B cell (primary cell): ENCODE data around the gene MAML2. TPM values are rescaled to one million over a fixed set of nuclear protein-coding genes. Genes with fewer than 3 reads are reported as not detected.

Source experiments
- ATAC-seq: fragments of 200-7000 bp; cut with Tn5 transposase; one replicate; pipeline ENCODE4 v1.10.0; 2021; ENCODE audit warnings: low read depth, mild to moderate bottlenecking, moderate number of reproducible peaks, moderate library complexity
- CTCF ChIA-PET: fragments of 350-600 bp; sonication (Branson Sonifier 250); formaldehyde crosslinking; loops from one replicate; lab custom pipeline; 2021; ENCODE audit warnings: antibody characterized with exemption, inconsistent platforms; lab: Charles Lee
- POLR2A ChIA-PET: fragments of 350-600 bp; sonication (Branson Sonifier 250); formaldehyde crosslinking; loops from one replicate; lab custom pipeline; 2021; ENCODE audit warnings: antibody characterized with exemption; lab: Charles Lee
- DNase-seq: peaks from one replicate; pipeline ENCODE4 v3.0.0; 2013
- H2AFZ ChIP-seq: 2 replicates; pipeline ENCODE4 v1.6.1; 2012; ENCODE audit warnings: mild to moderate bottlenecking, low read depth, low read length; ENCODE audit not compliant: insufficient read depth, poor library complexity, severe bottlenecking
- H3K27ac ChIP-seq, 2 donors: 1 replicate in 1 of 2; 2 replicates in 1 of 2; pipeline ENCODE4 v1.5.1; 2012 to 2013; ENCODE audit warnings: low read length in 2 of 2, mild to moderate bottlenecking in 2 of 2, moderate library complexity in 1 of 2
- H3K27me3 ChIP-seq, 4 experiments: fragments of 200-600 bp in 1 of 4; sonication (generic) in 1 of 4; replicated peaks in 1 of 4; 1 replicate in 2 of 4; 2 replicates in 2 of 4; pipeline versions ENCODE4 v1.6.1 to v1.7.0; 2013 to 2016; ENCODE audit warnings: low read length in 3 of 4, mild to moderate bottlenecking in 2 of 4, mixed read lengths in 1 of 4, moderate library complexity in 1 of 4; ENCODE audit not compliant: insufficient read depth in 4 of 4, control insufficient read depth in 3 of 4; ENCODE audit errors: control extremely low read depth in 1 of 4
- H3K36me3 ChIP-seq, 2 experiments: replicated peaks in 1 of 2; 1 replicate in 1 of 2; 2 replicates in 1 of 2; pipeline versions ENCODE4 v1.6.1 to v1.7.1; 2013; ENCODE audit warnings: low read length in 1 of 2; ENCODE audit not compliant: insufficient read depth in 2 of 2, control insufficient read depth in 1 of 2; ENCODE audit errors: control extremely low read depth in 1 of 2, extremely low read depth in 1 of 2
- H3K4me1 ChIP-seq, 2 donors: fragments of 200-600 bp in 1 of 2; sonication (generic) in 1 of 2; 1 replicate in 1 of 2; 2 replicates in 1 of 2; pipeline versions ENCODE4 v1.5.1 to v1.6.1; 2013 to 2017; ENCODE audit warnings: low read length in 2 of 2; ENCODE audit not compliant: control insufficient read depth in 2 of 2, insufficient read depth in 2 of 2
- H3K4me2 ChIP-seq: replicated peaks from 2 replicates; pipeline ENCODE3; 2012; ENCODE audit warnings: mild to moderate bottlenecking, low read depth, low read length; ENCODE audit not compliant: poor library complexity, severe bottlenecking
- H3K4me3 ChIP-seq, 5 experiments: fragments of 200-600 bp in 1 of 5; sonication (generic) in 1 of 5; 1 replicate in 3 of 5; 2 replicates in 2 of 5; pipeline versions ENCODE4 v1.5.1 to v1.7.0; 2011 to 2016; ENCODE audit warnings: low read length in 4 of 5, mild to moderate bottlenecking in 4 of 5, low read depth in 2 of 5, control low read depth in 1 of 5, moderate library complexity in 1 of 5; ENCODE audit not compliant: insufficient read depth in 1 of 5; ENCODE audit errors: control extremely low read depth in 1 of 5, extremely low read depth in 1 of 5
- H3K79me2 ChIP-seq: fragments of 200-600 bp; sonication (generic); one replicate; pipeline ENCODE4 v1.6.0; 2016; ENCODE audit warnings: low read length; ENCODE audit not compliant: control insufficient read depth, insufficient read depth
- H3K9ac ChIP-seq: fragments of 200-600 bp; sonication (generic); 2 replicates; pipeline ENCODE4 v1.6.1; 2017; ENCODE audit warnings: mild to moderate bottlenecking, low read length, moderate library complexity
- H3K9me3 ChIP-seq, 3 donors: one replicate each; pipeline versions ENCODE4 v1.6.1 to v1.7.1; 2013; ENCODE audit warnings: low read length in 2 of 3; ENCODE audit not compliant: control insufficient read depth in 2 of 3, insufficient read depth in 1 of 3; ENCODE audit errors: control extremely low read depth in 1 of 3
- H4K20me1 ChIP-seq: 2 replicates; pipeline ENCODE4 v1.6.0; 2012; ENCODE audit warnings: mild to moderate bottlenecking, low read length; ENCODE audit not compliant: insufficient read depth, control insufficient read depth, poor library complexity, severe bottlenecking
- H3K27ac Mint-ChIP-seq: one replicate; pipeline ENCODE4 v1.8.0; 2021; ENCODE audit warnings: mixed read lengths
- H3K27me3 Mint-ChIP-seq: one replicate; pipeline ENCODE4 v1.8.0; 2021; ENCODE audit warnings: mixed read lengths
- H3K4me1 Mint-ChIP-seq: one replicate; pipeline ENCODE4 v1.8.0; 2021; ENCODE audit warnings: mixed read lengths
- H3K4me3 Mint-ChIP-seq: one replicate; pipeline ENCODE4 v1.8.0; 2021; ENCODE audit warnings: mixed read lengths
- H3K9me3 Mint-ChIP-seq: one replicate; pipeline ENCODE4 v1.8.0; 2022; ENCODE audit warnings: mixed read lengths; ENCODE audit not compliant: insufficient read depth
- CTCF ChIP-seq: fragments of 200-600 bp; IDR thresholded peaks from one replicate; pipeline ENCODE4 v1.8.0; 2022; ENCODE audit warnings: antibody characterized with exemption, mild to moderate bottlenecking
- EZH2 ChIP-seq: IDR thresholded peaks from 2 replicates; pipeline ENCODE4 v1.6.1; 2012; ENCODE audit warnings: borderline replicate concordance, low read depth, mild to moderate bottlenecking, moderate library complexity, low read length; ENCODE audit not compliant: insufficient read depth, poor library complexity, severe bottlenecking
- WGBS: methylation state at CpG from one replicate; pipeline ENCODE4 v1.1.5; 2013; ENCODE audit warnings: missing lambda C conversion rate; ENCODE audit not compliant: insufficient coverage; 5-methylcytosine and 5-hydroxymethylcytosine counted together
- intact Hi-C: fragments of 100-400 bp; cut with micrococcal nuclease; formaldehyde crosslinking; loops from one replicate; pipeline ENCODE4 v1.10.0; 2022
- polyA plus RNA-seq: library from polyadenylated mRNA; depleted of rRNA; stranded (reverse); fragments of >200 nt; gene quantifications from 2 replicates; pipeline ENCODE4 v1.2.3, GENCODE V29; 2012
- total RNA-seq, 2 donors: library from RNA; stranded (reverse); fragments of 120-200 nt in 1 of 2; gene quantifications; 1 replicate in 1 of 2; 2 replicates in 1 of 2; pipeline versions ENCODE4 v1.2.3 to v1.2.4, GENCODE V29; 2013 to 2022

Gene MAML2
- total and polyA plus RNA-seq, 2 donors (not counting 1 experiment from before 2014, with no cell fraction given), result 10.7 to 26.4 TPM

GRCh38 chr11:96178887-96179279, 164.1 kb downstream of the MAML2 start:
- WGBS, result 100% methylated on average over 5 of the region's 6 CpGs
- H3K9ac ChIP-seq, result no peak overlapping the region
- H3K4me2 ChIP-seq, result no peak overlapping the region
- ChIA-PET CTCF (no interaction called here), POLR2A (no interaction called here)
- no peaks in the 10 kb centered on the region for H3K9me3 ChIP-seq
- intact Hi-C loops, result no loop called here
- no peak overlapping the region for H3K27ac ChIP-seq
- no peak for ATAC-seq
- no peaks in the 10 kb centered on the region for H3K9me3 Mint-ChIP-seq
- DNase-seq, result no peak
- H3K79me2 ChIP-seq, result peaks cover 12% of the 10 kb centered on the region
- no peaks in the 10 kb centered on the region for H3K27me3 Mint-ChIP-seq
- no peaks in the 10 kb centered on the region for H4K20me1 ChIP-seq
- no peak overlapping the region for H3K4me3 Mint-ChIP-seq
- peaks cover 14% of the 10 kb centered on the region for H3K4me1 Mint-ChIP-seq
- H2AFZ ChIP-seq, result no peak overlapping the region
- no peak overlapping the region for H3K4me3 ChIP-seq
- no peaks in the 10 kb centered on the region for H3K27me3 ChIP-seq
- H3K36me3 ChIP-seq, result peaks cover 2 to 5% of the 10 kb centered on the region in 2 experiments
- peaks cover 1 to 6% of the 10 kb centered on the region in 2 donors for H3K4me1 ChIP-seq
- H3K27ac Mint-ChIP-seq, result no peak overlapping the region
- TF ChIP-seq EZH2 (no peak), CTCF (no peak)

- Histone ChIP-seq H3K36me3 (peaks cover 2 to 5% of the 10 kb centered on the region in 2 experiments), H3K27ac (no peak overlapping the region), H4K20me1 (no peaks in the 10 kb centered on the region), H2AFZ (no peak overlapping the region), H3K79me2 (peaks cover 10% of the 10 kb centered on the region), H3K9me3 (no peaks in the 10 kb centered on the region), H3K27me3 (no peaks in the 10 kb centered on the region), H3K4me2 (no peak overlapping the region), H3K9ac (no peak overlapping the region), H3K4me3 (no peak overlapping the region), H3K4me1 (peaks cover 8 to 10% of the 10 kb centered on the region in 2 donors)
- no peak overlapping the region for H3K27ac Mint-ChIP-seq
- intact Hi-C loops, result no loop called here
- H3K4me1 Mint-ChIP-seq, result peaks cover 19% of the 10 kb centered on the region
- no peaks in the 10 kb centered on the region for H3K27me3 Mint-ChIP-seq
- DNase-seq, result no peak
- 87% methylated on average over 7 of the region's 12 CpGs for WGBS
- H3K4me3 Mint-ChIP-seq, result no peak overlapping the region
- H3K9me3 Mint-ChIP-seq, result no peaks in the 10 kb centered on the region
- no peak for ATAC-seq
- ChIA-PET POLR2A (no interaction called here), CTCF (no interaction called here)
- TF ChIP-seq CTCF, result no peak
Measured at GRCh38 chr11:96178049-96178886, 164.7 kb downstream of the MAML2 start.
